ENCODE data around the gene NDUFAF3. TPM values are rescaled to one million over a fixed set of nuclear protein-coding genes. Genes with fewer than 3 reads are reported as not detected.

NDUFAF3 gene
- total RNA-seq, 2 experiments from 2014 or later, result 124 to 309 TPM

DNA sequence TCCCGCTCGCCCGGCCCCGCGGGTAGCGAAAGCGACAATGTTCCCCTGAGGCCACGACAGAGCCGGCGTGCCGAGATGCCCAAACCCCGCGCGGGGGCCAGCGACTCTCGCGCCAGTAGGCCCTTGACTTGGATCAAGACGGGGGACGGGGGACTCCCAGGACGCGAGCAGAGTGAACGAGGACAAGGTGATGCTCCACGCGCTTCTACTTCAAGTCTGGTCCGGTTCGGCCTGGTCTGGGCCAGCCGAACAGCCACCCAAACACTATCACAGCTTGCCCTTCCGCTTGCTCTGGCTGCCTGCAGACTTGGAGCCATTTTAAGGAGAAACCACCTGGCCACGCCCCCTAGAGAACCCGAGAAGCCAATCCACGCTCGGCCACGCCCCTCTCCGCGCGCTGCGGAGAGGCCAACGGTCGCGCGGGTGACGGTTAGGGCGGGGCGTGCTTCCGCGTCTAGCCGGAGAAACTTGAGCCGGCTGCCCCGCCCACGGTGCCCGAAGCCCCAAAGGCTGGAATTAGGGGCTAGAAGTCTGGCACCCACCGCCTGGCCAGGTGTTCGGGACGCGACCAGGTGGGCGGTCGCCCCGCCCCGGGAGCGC is 608 bp upstream of the NDUFAF3 start:
- Histone ChIP-seq H3K36me3 (ENCODE audit: insufficient read depth, low read length) (peaks cover 47% of the 10 kb centered on the region), H4K20me1 (ENCODE audit: insufficient read depth, low read length) (0 out of 2 replicates have a peak, but pooled peaks cover 4% of the 10 kb centered on the region), H2AFZ (ENCODE audit: low read length) (no peak overlapping the region), H3K4me2 (ENCODE audit: low read length) (peak overlapping the region; percentile 90), H3K9me2 (ENCODE audit: insufficient read depth, low read length) (no peaks in the 10 kb centered on the region), H3K79me2 (ENCODE audit: insufficient read depth, low read depth, low read length) (peaks cover 41% of the 10 kb centered on the region; the same call in 1 of the 2 replicates), H3K4me3 (ENCODE audit: low read depth, low read length, poor library complexity, severe bottlenecking) (peak overlapping the region; percentile 80), H3K27ac (ENCODE audit: low read depth, low read length, poor library complexity, severe bottlenecking) (peak overlapping the region; percentile 93), H3K9me3 (ENCODE audit: low read length) (no peaks in the 10 kb centered on the region), H3K4me1 (ENCODE audit: insufficient read depth, low read length, poor library complexity, severe bottlenecking) (peaks cover 57% of the 10 kb centered on the region)
- TF ChIP-seq, protein P1, sequence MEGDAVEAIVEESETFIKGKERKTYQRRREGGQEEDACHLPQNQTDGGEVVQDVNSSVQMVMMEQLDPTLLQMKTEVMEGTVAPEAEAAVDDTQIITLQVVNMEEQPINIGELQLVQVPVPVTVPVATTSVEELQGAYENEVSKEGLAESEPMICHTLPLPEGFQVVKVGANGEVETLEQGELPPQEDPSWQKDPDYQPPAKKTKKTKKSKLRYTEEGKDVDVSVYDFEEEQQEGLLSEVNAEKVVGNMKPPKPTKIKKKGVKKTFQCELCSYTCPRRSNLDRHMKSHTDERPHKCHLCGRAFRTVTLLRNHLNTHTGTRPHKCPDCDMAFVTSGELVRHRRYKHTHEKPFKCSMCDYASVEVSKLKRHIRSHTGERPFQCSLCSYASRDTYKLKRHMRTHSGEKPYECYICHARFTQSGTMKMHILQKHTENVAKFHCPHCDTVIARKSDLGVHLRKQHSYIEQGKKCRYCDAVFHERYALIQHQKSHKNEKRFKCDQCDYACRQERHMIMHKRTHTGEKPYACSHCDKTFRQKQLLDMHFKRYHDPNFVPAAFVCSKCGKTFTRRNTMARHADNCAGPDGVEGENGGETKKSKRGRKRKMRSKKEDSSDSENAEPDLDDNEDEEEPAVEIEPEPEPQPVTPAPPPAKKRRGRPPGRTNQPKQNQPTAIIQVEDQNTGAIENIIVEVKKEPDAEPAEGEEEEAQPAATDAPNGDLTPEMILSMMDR (conservative IDR thresholded peaks at IDR 0.05; ENCODE audit: low read length), result no peak
- no peak for TF ChIP-seq EZH2phosphoT487 (IDR thresholded peaks at IDR 0.05; ENCODE audit: borderline replicate concordance, low read depth, low read length)
- ChIA-PET POLR2A (interaction anchor here (0.9 to 4.4 kb wide), 5 partner anchors 11 to 71 kb away, joined by 3 to 42 read pairs (median 4); partner anchors contain the start of genes P4HTM, QRICH1 and WDR6), CTCF (ENCODE audit: unreplicated experiment) (interaction anchor here (0.6 kb wide), 1 partner anchor 733 kb away, joined by 3 read pairs; no protein-coding TSS in a partner anchor)
- BruUV-seq (replicated peaks), result no TSS peak
- peak; percentile 99 for DNase-seq (ENCODE audit: low spot score)
- intact Hi-C loops (cut with micrococcal nuclease; ENCODE audit: unreplicated experiment), result loop anchor here (1.0 to 5.0 kb wide), 4 partner anchors 33 to 781 kb away; partner anchors contain the start of genes APEH, INKA1 and QRICH1

DNA sequence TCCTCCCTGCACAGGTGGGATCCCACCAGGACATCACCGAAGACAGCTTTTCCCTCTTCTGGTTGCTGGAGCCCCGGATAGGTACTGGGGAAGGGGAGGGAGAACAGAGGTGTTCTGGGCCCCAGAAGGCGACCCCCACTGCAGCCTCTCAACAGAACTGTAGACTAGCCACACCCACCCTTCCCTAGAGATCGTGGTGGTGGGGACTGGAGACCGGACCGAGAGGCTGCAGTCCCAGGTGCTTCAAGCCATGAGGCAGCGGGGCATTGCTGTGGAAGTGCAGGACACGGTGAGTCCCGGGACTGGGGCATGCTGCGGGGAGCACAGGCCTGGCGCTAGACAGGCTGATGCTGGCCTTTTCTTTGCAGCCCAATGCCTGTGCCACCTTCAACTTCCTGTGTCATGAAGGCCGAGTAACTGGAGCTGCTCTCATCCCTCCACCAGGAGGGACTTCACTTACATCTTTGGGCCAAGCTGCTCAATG is 809 bp downstream of the NDUFAF3 start:
- peak; percentile 59 for DNase-seq (ENCODE audit: low spot score)
- peak overlapping the region; percentile 93 for H3K27ac ChIP-seq (ENCODE audit: low read depth, low read length, poor library complexity, severe bottlenecking)
- no peaks in the 10 kb centered on the region for H3K9me2 ChIP-seq (ENCODE audit: insufficient read depth, low read length)
- 0 out of 2 replicates have a peak, but pooled peaks cover 4% of the 10 kb centered on the region for H4K20me1 ChIP-seq (ENCODE audit: insufficient read depth, low read length)
- H3K4me2 ChIP-seq (ENCODE audit: low read length), result peak overlapping the region; percentile 93
- peaks cover 48% of the 10 kb centered on the region for H3K79me2 ChIP-seq (ENCODE audit: insufficient read depth, low read depth, low read length)
- intact Hi-C loops (cut with micrococcal nuclease; ENCODE audit: unreplicated experiment), result loop anchor here (5.0 kb wide), 1 partner anchor 780 kb away; the partner anchor contains the start of gene INKA1
- H3K9me3 ChIP-seq (ENCODE audit: low read length), result no peaks in the 10 kb centered on the region
- TF ChIP-seq, protein P1 (conservative IDR thresholded peaks at IDR 0.05; ENCODE audit: low read length), result no peak
- no peak for TF ChIP-seq EZH2phosphoT487 (IDR thresholded peaks at IDR 0.05; ENCODE audit: borderline replicate concordance, low read depth, low read length)
- no peak overlapping the region; the same call in 1 of the 2 replicates for H2AFZ ChIP-seq (ENCODE audit: low read length)
- ChIA-PET CTCF (ENCODE audit: unreplicated experiment) (no interaction called here), POLR2A (interaction anchor here (1.0 to 4.4 kb wide), 3 partner anchors 15 to 70 kb away, joined by 4 to 42 read pairs (median 10); partner anchors contain the start of genes QRICH1 and WDR6)
- peaks cover 55% of the 10 kb centered on the region for H3K36me3 ChIP-seq (ENCODE audit: insufficient read depth, low read length)
- BruUV-seq (replicated peaks), result no TSS peak
- H3K4me3 ChIP-seq (ENCODE audit: low read depth, low read length, poor library complexity, severe bottlenecking), result peak overlapping the region; percentile 80
- peaks cover 67% of the 10 kb centered on the region for H3K4me1 ChIP-seq (ENCODE audit: insufficient read depth, low read length, poor library complexity, severe bottlenecking)
